NCI-H524 (cell line): ENCODE measurements around the gene LYRM4.
"Not testable (repeated sequence)": the region's sequence is repeated elsewhere in the genome, so short reads cannot be mapped to it uniquely, and the experiment has no call there.

ENCODE experiments used
- DNase-seq, 2 experiments: peaks; one replicate each; lab custom pipeline; 2025; lab: John Stamatoyannopoulos, UW

Gene LYRM4

DNA sequence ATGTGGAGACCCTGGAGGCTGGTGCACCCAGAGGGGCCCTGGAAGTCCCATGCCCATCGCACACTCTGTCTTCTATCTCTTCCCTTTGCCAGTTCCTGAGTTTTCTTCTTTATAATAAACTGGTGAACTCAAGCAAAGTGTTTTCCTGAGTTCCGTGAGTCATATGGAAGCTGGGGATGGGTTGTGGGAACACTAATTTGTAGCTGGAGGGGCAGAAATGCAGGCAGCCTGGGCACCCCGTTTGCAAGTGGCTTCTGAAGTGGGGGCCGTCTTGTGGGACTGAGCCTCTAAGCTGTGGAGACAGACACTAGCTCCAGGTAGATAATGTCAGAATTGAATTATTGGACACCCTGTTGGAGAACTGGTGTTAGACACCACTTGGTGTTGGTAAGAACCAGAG, 178.8 kb downstream of the LYRM4 start:
- no peak for DNase-seq

DNA sequence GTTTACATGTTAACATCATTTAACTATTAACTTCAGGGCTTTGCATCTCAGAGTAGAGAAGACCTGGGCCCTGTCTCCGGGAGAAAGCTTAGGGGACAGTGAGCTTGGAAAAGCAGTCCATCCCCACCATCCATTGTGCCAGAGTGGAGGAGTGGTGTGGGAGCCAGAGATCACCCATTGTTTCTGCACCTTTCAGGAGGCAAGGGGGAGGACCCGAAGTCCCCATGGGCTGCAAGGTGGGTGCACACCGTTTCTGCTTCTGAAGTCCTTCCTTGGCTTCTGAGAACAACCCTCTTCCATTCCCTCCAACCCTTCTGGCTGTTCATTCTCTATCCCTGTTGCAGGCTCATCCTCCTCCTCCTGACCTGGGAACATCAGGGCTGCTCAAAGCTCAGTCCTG, 179.6 kb downstream of the LYRM4 start:
- DNase-seq = no peak

DNA sequence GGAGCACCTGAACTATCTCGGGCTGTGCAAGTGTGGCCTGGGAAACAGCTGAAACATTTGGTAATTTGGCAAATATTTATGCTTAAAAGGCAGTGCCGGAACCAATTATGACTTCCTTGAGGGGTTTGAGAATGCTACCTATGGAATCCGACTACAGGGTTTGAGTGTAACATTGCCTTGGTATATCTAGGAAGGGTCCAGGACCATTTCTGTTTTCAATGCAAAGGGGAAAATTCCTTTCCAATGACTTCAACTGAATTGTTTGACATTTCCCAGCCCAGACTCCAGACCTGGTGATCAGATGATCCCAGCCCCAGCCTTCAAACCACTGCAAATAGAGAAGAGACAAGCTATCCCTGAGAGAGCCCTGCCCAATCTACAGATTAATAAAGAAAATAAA, 180.2 kb downstream of the LYRM4 start:
- no peak for DNase-seq

DNA sequence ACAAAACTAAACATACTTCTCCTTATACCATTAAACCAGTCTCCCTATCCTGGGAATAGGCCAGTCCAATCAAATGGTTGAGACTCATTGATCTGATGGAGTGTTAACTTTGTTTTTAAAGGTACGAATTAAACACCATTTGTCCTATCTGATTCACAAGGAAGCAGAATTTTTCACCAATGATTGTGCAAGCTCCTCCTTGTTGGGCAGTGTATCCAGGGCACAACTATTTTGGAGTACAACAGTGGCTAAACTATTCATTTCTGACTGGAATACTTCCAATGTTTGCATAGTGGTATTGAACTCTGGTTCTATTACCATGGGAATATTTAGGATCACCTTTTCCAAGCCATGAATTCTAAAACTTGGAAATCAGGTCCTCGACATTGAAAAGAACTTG, 181.1 kb downstream of the LYRM4 start:
- DNase-seq = no peak

DNA sequence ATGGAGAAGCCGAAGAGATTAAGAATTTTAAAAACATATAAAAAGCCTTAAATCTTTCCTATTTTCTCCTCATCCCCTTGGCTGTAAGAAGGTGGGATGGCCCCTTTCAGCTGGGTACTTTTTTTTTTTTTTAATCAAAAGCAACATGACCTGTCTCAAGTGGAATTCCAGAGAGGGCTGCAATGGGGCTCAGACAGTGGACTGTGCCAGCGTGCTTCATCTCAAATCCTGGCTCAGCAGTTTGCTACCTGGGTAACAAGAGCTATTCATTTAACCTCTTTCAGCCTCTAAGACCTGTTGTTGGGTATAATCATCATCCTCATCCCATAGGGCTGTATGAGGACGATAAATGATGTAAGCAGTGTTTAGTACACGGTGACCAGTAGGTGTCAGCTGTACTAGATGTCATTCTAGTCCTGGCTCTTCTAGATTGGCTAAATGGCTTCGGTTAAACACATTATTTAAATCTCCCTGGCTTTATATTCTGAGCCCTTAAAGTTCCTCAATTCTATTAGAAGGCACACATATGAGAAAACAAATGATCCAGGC, 182.6 kb downstream of the LYRM4 start:
- DNase-seq = peak in 1 of 2 experiments; percentile 48

DNA sequence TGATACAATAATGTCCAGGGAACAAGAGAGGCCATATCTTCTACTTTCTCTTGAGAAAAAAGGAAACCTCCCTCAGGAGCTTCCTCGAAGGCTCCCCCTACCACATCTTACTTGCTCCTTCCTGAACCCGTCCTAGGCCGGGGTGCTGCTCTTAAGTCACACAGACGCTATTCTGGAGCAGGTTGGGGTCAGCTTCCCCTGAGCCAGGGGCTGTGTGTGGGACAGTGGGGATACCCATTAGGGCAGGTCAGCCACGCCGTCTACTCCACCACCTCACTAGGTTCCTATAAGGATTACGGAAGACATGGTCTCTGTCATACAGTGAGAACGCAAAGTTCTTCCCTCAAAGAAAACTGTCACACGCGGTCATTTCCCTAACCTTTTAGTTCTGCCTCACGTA, 183.8 kb downstream of the LYRM4 start:
- DNase-seq = no peak

DNA sequence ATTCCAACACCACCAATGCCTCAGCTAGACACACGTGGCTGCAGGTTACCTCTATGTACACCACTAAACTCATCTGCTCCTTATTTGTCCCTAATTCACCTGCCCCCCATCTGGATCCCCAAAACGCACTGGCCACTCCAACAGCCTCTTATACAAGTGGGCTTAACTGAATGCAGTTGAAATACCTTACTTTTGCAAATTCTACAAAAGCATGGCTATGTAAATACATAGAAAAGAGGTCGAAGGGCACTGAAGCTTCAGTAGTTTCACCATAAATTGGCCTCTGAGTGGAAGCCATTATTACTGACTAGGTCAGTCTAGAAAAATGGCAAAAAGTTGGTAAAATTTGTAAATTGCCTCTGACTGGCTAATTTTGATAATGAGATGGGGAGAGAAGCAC, 186.8 kb downstream of the LYRM4 start:
- DNase-seq = no peak

DNA sequence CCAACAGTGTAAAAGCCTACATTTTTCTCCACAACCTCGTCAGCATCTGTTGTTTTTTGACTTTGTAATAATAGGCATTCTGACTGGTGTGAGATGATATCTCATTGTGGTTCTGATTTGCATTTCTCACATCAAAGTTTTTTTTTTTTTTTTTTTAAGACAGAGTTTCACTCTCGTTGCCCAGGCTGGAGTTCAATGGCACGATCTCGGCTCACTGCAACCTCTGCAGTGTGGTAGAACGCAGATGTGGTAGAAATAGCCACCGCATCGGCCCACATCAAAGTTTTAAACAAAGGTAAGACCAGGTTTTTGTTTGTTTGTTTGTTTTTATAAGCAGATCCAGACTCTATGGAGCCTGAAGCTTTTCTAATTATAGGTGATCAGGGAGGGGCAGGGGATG, 188.3 kb downstream of the LYRM4 start:
- no peak for DNase-seq

DNA sequence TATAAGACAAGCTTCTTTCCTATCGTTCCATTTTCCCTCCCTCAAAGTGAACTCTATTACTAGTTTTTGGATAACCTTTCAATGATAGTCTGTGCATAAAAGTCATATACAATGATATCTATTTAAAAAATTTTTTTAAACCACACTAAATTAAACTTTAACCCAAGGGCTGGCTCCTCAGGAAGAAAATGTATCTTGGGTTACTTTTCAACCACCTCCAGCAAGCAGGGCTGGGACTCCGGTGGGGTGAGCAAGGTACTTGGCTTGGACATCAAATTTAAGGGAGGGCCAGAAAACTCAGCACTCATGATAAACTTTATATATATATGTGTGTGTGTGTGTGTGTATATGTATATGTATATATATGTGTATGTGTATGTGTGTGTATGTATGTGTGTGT, 189.5 kb downstream of the LYRM4 start:
- no peak for DNase-seq

DNA sequence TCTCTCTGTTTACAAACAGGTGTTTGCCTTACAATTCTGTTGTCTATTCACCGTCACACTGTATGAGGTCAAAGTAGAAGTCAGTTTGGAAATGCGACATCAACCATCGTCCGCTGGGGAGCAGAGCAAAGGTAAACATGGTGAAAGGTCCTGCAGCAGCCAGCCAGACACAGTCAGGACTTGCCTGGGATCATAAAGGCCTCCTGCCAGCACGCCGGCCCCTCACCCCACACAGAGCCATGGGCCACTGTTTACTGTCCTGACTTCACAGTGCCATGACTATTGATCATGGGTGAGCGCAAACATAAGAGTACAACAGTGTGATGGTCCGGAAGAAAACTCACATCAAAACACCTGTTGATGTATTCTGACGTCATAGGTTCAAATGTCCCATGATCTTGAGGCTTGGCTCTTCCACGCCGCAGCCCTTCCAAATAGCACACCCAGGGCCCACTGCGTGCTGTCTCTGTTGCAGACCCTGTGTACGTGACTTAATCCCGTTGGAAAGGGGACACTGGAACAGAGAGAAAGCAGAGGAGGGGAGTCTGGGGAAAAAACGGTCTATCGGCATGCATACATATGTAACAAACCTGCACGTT, 192.5 kb downstream of the LYRM4 start:
- DNase-seq = no peak

DNA sequence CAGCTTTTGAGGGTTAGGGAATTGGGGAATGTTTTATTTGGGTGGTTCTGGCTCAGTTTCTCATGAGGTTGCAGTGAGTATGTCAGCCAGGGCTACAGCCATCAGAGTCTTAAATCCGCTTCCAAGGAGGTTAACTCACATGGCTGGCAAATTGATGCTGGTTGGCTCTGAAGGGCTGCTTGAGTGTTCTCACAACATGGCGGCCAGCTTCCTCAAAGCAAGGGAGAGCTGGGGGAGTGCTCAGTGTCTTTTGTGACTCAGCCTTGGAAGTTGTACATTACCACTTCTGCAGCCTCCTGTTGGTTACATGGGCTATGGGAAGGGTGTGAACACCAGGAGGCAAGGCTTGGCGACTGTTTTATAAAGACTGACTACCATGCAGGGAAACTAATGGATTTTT, 193.4 kb downstream of the LYRM4 start:
- no peak for DNase-seq

DNA sequence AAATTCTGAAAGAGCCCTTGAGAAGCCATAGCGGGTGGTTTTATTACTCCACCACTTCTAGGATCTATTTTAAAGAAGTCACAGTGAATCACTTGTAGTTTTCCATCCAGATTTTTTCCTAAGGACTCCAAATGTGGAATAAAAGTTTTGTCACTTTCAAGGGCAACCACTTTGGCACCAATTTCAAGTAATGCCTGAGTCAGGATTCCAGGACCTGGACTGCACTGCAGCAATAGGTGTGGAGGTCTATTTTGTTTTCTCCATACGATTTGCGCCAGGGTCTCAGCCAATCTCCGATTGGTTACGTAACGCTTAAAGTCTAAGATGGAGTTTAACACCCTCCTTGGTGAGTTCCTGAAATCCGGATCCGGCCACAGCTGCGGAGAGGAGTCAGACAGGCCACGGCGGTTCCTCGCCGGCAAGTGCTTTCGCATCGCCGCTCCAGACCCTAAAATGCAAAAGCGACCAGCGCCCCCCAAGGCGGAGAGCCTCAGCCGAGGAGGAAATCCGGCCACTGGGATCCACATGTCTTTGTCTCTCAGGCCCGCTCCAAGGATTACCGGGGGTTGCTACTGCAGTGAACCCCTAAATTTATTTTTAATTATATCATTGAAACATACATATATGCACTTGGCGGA, 194.2 kb downstream of the LYRM4 start:
- no peak for DNase-seq

DNA sequence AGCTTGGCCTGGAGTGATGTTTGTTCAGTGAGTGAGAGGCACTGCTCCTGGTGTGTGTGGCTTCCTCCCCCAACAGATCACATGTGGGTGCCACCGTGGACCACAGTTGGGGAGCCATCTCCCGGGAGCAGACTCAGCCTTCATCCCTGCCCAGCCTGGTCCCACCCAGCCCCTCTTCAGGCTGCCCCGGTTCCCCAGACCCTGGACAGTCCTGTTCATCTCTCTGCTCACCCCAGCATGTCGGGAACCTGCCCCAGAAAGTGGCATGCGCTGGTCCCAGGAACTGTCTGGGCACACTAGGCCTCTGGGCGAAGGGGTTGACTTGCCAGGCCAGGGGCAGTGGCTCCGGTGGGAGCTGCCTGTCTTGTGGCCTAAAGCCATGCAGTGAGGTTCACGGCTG, 197.1 kb downstream of the LYRM4 start:
- DNase-seq = no peak

DNA sequence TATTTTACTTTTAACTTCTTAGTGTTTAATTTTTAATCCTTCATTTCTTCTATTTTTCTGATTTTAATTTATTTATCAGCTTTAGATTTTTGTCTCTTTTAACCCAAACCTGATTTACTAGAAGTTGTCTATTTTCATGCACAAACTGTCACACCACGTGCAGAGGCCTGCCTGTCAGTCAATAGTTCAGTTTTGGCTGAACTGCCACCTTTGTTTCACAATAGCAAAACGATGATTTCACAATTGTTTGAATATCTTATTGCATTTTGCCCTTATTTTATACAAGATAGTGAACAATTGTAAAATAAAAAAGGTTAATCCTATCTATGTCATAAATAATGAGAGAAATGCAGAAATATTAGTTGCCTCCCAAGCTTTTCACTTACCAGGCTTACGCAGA, 199.6 kb downstream of the LYRM4 start:
- DNase-seq = no peak

DNA sequence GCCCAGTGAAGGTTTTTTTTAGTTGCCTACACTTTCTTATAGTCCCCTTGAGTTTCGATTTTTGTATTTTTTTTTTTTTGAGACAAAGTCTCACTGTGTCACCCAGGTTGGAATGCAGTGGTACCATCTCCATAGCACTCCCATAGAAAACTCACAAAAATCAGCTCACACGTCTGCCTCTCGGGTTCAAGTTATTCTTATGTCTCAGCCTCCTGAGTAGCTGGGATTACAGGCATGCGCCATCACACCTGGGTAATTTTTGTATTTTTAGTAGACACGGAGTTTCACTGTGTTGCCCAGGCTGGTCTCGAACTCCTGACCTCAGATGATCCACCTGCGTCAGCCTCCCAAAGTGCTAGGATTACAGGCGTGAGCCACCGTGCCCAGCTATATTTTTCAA, 200.3 kb downstream of the LYRM4 start:
- not testable (repeated sequence) for DNase-seq

DNA sequence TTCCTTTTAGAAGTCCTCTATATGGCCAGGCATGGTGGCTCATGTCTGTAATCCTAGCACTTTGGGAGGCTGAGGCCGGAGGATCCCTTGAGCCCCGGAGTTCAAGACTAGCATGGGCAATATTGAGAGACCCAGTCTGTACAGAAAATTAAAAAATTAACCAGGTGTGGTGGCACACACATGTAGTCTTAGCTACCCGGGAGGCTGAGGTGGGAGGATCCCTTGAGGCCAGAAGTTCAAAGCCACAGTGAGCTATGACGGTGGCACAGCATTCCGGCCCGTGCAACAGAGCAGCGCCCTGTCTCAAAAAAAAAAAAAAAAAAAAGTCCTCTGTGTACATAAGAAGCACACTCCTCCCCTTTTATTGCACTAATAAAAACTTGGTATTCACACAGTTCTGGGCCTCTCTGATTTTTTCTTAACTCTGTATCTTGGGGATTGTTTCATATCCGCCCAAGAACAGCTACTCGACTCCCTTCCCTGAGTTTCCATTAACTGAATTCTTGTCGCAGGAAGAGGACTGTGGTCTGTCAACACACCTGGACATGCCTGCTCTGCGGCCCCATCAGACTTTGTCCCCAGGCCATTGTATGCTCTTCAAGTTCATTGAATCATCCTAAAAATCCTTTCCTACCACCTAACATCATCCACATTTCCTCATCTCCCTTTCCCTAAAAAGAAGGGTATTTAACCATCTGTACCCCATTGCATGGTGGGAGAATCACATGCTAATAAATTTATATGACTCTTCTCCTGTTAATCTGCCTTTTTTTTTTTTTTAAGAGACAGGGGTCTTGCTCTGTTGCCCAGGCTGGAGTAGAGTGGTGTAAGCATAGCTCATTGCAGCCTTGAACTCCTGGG, 201.5 kb downstream of the LYRM4 start:
- DNase-seq = no peak
